HL-60 (cell line): ENCODE data around the gene FLYWCH1.

Experiments used
- DNase-seq, 2 experiments: peaks; one replicate each; pipeline ENCODE4 v3.0.0-alpha.2; 2010 to 2020; ENCODE audit warnings: low read depth in 1 of 2, low spot score in 1 of 2
- H3K27ac ChIP-seq: fragments of 250-450 bp; sonication (Bioruptor Pico); replicated peaks from 2 replicates; pipeline ENCODE4 v1.5.1; 2020; ENCODE audit warnings: mild to moderate bottlenecking, moderate library complexity
- H3K27me3 ChIP-seq: fragments of 250-450 bp; sonication (Bioruptor Pico); 2 replicates; pipeline ENCODE4 v1.5.1; 2021; ENCODE audit warnings: mild to moderate bottlenecking, moderate library complexity; ENCODE audit not compliant: insufficient read depth, poor library complexity, severe bottlenecking
- H3K4me3 ChIP-seq: replicated peaks from 2 replicates; pipeline ENCODE4 v1.5.1; 2011; ENCODE audit warnings: mild to moderate bottlenecking, control low read depth, low read length; ENCODE audit not compliant: insufficient read depth
- POLR2AphosphoS5 ChIP-seq: IDR thresholded peaks from 2 replicates; pipeline ENCODE4 v1.6.1; 2012; ENCODE audit warnings: low read depth
- SPI1 ChIP-seq: IDR thresholded peaks from 2 replicates; pipeline ENCODE4 v1.6.1; 2012; ENCODE audit warnings: low read depth, mild to moderate bottlenecking, borderline replicate concordance
- TF ChIP-seq, protein P1 (sequence below): IDR thresholded peaks from 2 replicates; pipeline ENCODE4 v1.6.1; 2012; ENCODE audit warnings: low read depth; ENCODE audit not compliant: insufficient replicate concordance
- TF ChIP-seq, protein P2 (sequence below): IDR thresholded peaks from one replicate; pipeline ENCODE4 v1.5.1; 2011; ENCODE audit warnings: low read length, control low read depth, inconsistent platforms; ENCODE audit not compliant: insufficient read depth

The FLYWCH1 gene

DNA sequence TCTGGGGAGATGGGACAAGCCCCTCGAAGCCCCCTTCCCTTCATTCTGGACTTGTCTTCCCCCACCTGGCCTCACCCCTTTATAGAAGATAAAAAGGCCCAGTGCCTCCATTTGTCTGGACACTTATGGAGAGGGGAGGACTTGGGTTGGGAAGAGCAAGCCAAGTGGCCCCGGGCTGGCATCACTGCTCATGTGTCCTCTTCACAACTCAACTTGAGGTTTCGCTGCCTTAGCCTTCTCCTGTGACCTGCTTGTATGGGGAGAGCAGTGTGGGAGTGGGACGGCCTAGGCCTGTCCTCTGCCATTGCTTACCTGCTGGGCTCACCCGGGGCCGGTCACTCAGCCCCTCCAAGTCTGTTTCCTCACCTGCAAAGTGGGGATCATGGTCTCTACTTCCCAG lies 58.8 kb downstream of the FLYWCH1 start:
- TF ChIP-seq, protein P1, sequence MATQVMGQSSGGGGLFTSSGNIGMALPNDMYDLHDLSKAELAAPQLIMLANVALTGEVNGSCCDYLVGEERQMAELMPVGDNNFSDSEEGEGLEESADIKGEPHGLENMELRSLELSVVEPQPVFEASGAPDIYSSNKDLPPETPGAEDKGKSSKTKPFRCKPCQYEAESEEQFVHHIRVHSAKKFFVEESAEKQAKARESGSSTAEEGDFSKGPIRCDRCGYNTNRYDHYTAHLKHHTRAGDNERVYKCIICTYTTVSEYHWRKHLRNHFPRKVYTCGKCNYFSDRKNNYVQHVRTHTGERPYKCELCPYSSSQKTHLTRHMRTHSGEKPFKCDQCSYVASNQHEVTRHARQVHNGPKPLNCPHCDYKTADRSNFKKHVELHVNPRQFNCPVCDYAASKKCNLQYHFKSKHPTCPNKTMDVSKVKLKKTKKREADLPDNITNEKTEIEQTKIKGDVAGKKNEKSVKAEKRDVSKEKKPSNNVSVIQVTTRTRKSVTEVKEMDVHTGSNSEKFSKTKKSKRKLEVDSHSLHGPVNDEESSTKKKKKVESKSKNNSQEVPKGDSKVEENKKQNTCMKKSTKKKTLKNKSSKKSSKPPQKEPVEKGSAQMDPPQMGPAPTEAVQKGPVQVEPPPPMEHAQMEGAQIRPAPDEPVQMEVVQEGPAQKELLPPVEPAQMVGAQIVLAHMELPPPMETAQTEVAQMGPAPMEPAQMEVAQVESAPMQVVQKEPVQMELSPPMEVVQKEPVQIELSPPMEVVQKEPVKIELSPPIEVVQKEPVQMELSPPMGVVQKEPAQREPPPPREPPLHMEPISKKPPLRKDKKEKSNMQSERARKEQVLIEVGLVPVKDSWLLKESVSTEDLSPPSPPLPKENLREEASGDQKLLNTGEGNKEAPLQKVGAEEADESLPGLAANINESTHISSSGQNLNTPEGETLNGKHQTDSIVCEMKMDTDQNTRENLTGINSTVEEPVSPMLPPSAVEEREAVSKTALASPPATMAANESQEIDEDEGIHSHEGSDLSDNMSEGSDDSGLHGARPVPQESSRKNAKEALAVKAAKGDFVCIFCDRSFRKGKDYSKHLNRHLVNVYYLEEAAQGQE, result no peak
- Histone ChIP-seq H3K27ac (peak overlapping the region; percentile 91), H3K27me3 (no peaks in the 10 kb centered on the region), H3K4me3 (peak overlapping the region; percentile 87)
- no peak for DNase-seq

DNA sequence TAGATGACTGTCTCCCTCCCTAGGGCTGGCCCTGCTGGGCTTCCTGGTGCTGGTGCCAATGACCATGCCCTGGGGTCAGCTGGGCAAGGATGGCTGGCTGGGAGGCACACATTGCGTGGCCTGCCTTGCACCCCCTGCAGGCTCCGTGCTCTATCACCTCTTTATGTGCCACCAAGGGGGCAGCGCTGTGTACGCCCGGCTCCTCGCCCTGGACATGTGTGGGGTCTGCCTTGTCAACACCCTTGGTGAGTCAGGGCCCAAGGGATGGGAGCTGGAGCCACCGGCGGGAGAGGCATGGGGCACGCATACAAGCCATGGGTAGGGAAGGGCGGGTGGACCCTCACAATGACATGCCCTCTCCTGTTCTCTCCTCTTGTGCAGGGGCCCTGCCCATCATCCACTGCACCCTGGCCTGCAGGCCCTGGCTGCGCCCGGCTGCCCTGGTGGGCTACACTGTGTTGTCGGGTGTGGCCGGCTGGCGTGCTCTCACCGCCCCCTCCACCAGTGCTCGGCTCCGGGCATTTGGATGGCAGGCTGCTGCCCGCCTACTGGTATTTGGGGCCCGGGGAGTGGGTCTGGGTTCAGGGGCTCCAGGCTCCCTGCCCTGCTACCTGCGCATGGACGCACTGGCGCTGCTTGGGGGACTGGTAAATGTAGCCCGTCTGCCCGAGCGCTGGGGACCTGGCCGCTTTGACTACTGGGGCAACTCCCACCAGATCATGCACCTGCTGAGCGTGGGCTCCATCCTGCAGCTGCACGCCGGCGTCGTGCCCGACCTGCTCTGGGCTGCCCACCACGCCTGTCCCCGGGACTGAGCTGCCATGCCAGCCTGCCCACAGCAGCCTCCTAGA lies 59.6 kb downstream of the FLYWCH1 start:
- Histone ChIP-seq H3K27ac (no peak overlapping the region), H3K4me3 (no peak overlapping the region), H3K27me3 (no peaks in the 10 kb centered on the region)
- no peak for DNase-seq
- peak; percentile 62 for TF ChIP-seq POLR2AphosphoS5
- TF ChIP-seq, protein P1, result no peak

DNA sequence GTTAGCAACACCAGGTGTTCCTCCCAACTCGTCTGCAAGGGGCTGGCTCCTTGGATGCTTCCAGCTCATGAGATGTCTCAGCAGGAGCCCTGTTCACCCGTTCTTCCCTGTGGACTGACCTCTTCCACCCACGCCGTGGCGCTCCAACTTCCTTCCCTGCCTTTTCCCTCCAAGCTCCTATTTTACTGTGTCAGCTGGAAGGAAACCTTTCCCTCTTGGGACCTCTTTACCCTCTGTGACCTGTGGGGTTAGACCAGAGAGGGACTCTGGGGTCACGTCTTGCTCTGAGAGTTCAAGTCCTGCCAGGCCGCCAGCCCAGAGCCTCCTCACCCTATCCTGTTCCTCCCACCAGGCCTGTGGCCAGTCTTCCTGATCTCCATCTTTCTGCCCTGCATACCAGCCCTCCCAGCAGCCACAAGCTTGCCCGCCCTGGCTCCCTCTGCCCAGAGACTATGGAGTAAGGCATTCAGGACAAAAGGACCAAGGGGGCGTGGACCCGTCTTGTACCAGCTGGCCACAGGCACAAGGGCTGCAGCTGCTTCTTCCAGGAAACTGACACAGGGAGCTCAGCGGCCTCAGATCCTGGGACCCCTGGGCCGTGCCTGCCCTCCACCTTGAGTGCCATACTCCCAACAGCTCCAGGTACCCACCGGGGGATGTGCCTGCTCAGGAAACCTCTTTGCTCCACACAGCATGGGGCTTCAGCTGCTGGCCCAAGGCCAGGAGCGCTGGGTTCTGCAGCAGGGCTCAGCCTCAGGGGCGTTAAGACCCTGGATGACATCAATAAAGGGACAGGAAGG lies 60.5 kb downstream of the FLYWCH1 start:
- H3K27me3 ChIP-seq, result no peaks in the 10 kb centered on the region
- no peak overlapping the region for H3K27ac ChIP-seq
- no peak overlapping the region for H3K4me3 ChIP-seq
- no peak for DNase-seq
- TF ChIP-seq, protein P1, result no peak
- no peak for TF ChIP-seq SPI1
- TF ChIP-seq, protein P2, sequence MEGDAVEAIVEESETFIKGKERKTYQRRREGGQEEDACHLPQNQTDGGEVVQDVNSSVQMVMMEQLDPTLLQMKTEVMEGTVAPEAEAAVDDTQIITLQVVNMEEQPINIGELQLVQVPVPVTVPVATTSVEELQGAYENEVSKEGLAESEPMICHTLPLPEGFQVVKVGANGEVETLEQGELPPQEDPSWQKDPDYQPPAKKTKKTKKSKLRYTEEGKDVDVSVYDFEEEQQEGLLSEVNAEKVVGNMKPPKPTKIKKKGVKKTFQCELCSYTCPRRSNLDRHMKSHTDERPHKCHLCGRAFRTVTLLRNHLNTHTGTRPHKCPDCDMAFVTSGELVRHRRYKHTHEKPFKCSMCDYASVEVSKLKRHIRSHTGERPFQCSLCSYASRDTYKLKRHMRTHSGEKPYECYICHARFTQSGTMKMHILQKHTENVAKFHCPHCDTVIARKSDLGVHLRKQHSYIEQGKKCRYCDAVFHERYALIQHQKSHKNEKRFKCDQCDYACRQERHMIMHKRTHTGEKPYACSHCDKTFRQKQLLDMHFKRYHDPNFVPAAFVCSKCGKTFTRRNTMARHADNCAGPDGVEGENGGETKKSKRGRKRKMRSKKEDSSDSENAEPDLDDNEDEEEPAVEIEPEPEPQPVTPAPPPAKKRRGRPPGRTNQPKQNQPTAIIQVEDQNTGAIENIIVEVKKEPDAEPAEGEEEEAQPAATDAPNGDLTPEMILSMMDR, result no peak
- peak; percentile 39; the same call in 1 of the 2 replicates for TF ChIP-seq POLR2AphosphoS5

DNA sequence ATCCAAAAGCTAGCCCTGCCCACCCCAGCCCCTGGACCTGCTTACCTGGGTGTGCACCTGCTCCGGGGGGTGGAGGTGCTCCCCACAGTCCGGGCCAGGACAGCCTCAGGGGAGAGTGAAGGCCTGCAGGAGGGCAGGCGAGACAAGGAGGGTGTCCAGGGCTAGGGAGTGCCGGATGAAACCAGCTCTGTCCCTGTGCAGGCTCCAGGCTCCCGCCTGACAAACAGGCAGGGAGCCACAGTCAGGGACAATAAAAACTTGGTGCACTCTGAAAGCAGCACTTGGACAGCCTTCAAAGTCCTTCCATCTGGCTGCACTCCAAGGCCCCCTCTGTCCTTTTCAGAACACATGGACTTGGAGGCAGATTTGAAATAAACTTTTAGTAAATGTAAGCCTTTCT lies 61.4 kb downstream of the FLYWCH1 start:
- DNase-seq, result no peak
- Histone ChIP-seq H3K27ac (no peak overlapping the region), H3K4me3 (no peak overlapping the region), H3K27me3 (no peaks in the 10 kb centered on the region)
- TF ChIP-seq POLR2AphosphoS5, result peak; percentile 68; the same call in 1 of the 2 replicates
- TF ChIP-seq, protein P2, result no peak
- TF ChIP-seq, protein P1, result no peak
